WTC11 (cell line): ENCODE measurements around the gene PPM1N. TPM values are rescaled to one million over a fixed set of nuclear protein-coding genes. Genes with fewer than 3 reads are reported as not detected.

Experiments used
- ATAC-seq: fragments of 200-7000 bp; cut with Tn5 transposase; 2 replicates; pipeline ENCODE4 v1.10.0; 2021; ENCODE audit warnings: mild to moderate bottlenecking, moderate library complexity
- CTCF ChIA-PET: fragments of 300-600 bp; sonication (Branson Sonifier 250); formaldehyde crosslinking; loops from one replicate; lab custom pipeline; 2021; ENCODE audit warnings: antibody characterized with exemption; lab: Charles Lee
- POLR2A ChIA-PET: fragments of 350-600 bp; sonication (Branson Sonifier 250); formaldehyde crosslinking; loops from one replicate; lab custom pipeline; 2021; ENCODE audit warnings: antibody characterized with exemption; lab: Charles Lee
- DNase-seq: peaks from one replicate; pipeline ENCODE4 v3.0.0; 2021; ENCODE audit warnings: low spot score
- H3K27ac Mint-ChIP-seq: 2 replicates; pipeline ENCODE4 v1.8.0; 2021; ENCODE audit warnings: mixed read lengths
- H3K27me3 Mint-ChIP-seq: 2 replicates; pipeline ENCODE4 v1.8.0; 2021; ENCODE audit warnings: low read depth, mild to moderate bottlenecking, moderate library complexity, mixed read lengths
- H3K36me3 Mint-ChIP-seq: 2 replicates; pipeline ENCODE4 v1.8.0; 2021; ENCODE audit warnings: mixed read lengths
- H3K4me1 Mint-ChIP-seq: 2 replicates; pipeline ENCODE4 v1.8.0; 2022; ENCODE audit warnings: mixed read lengths
- H3K4me3 Mint-ChIP-seq: 2 replicates; pipeline ENCODE4 v1.8.0; 2021; ENCODE audit warnings: mild to moderate bottlenecking, moderate library complexity, mixed read lengths
- H3K9me3 Mint-ChIP-seq: 2 replicates; pipeline ENCODE4 v1.8.0; 2021; ENCODE audit warnings: mixed read lengths
- ATF1 ChIP-seq: sonication (generic); formaldehyde crosslinking; IDR thresholded peaks from 2 replicates; pipeline ENCODE4 v1.8.1; 2023; ENCODE audit warnings: mild to moderate bottlenecking, moderate library complexity, missing genetic modification reagents
- CREB1 ChIP-seq: sonication (generic); formaldehyde crosslinking; IDR thresholded peaks from 2 replicates; pipeline ENCODE4 v1.8.0; 2023; ENCODE audit warnings: mild to moderate bottlenecking, missing genetic modification reagents
- ESRRA ChIP-seq: sonication (generic); formaldehyde crosslinking; IDR thresholded peaks from 2 replicates; pipeline ENCODE4 v1.8.1; 2022; ENCODE audit warnings: mild to moderate bottlenecking, missing genetic modification reagents, borderline replicate concordance
- FOXJ3 ChIP-seq: sonication (generic); formaldehyde crosslinking; IDR thresholded peaks from 2 replicates; pipeline ENCODE4 v1.9.0; 2021; ENCODE audit warnings: missing genetic modification reagents, mild to moderate bottlenecking, borderline replicate concordance
- GABPB1 ChIP-seq: sonication (generic); formaldehyde crosslinking; IDR thresholded peaks from 2 replicates; pipeline ENCODE4 v1.8.1; 2023; ENCODE audit warnings: mild to moderate bottlenecking, missing genetic modification reagents
- IRF2 ChIP-seq: sonication (generic); formaldehyde crosslinking; IDR thresholded peaks from 2 replicates; pipeline ENCODE4 v1.8.0; 2022; ENCODE audit warnings: low read depth, missing genetic modification reagents, borderline replicate concordance
- MXD4 ChIP-seq: fragments of 250-450 bp; sonication (Bioruptor Pico); IDR thresholded peaks from 2 replicates; pipeline ENCODE4 v1.8.0; 2021; ENCODE audit warnings: mild to moderate bottlenecking, moderate library complexity, borderline replicate concordance
- RELA ChIP-seq: sonication (generic); formaldehyde crosslinking; IDR thresholded peaks from 2 replicates; pipeline ENCODE4 v1.8.1; 2022; ENCODE audit warnings: missing genetic modification reagents, mild to moderate bottlenecking, borderline replicate concordance
- TEAD4 ChIP-seq: sonication (generic); formaldehyde crosslinking; IDR thresholded peaks from 2 replicates; pipeline ENCODE4 v1.8.0; 2022; ENCODE audit warnings: mild to moderate bottlenecking, missing genetic modification reagents
- ZBTB21 ChIP-seq: sonication (generic); formaldehyde crosslinking; IDR thresholded peaks from 2 replicates; pipeline ENCODE4 v1.8.1; 2023; ENCODE audit warnings: mild to moderate bottlenecking, missing genetic modification reagents, borderline replicate concordance
- ZNF121 ChIP-seq: sonication (generic); formaldehyde crosslinking; IDR thresholded peaks from 2 replicates; pipeline ENCODE4 v1.8.0; 2023; ENCODE audit warnings: missing genetic modification reagents
- ZNF263 ChIP-seq: sonication (generic); formaldehyde crosslinking; IDR thresholded peaks from 2 replicates; pipeline ENCODE4 v1.8.1; 2022; ENCODE audit warnings: low read depth, mild to moderate bottlenecking, moderate library complexity, missing genetic modification reagents
- ZNF317 ChIP-seq: sonication (generic); formaldehyde crosslinking; IDR thresholded peaks from 2 replicates; pipeline ENCODE4 v1.8.1; 2023; ENCODE audit warnings: low read depth, mild to moderate bottlenecking, moderate library complexity, missing genetic modification reagents, borderline replicate concordance
- ZNF423 ChIP-seq: fragments of 250-450 bp; sonication (Bioruptor Pico); IDR thresholded peaks from 2 replicates; pipeline ENCODE4 v2.1.2; 2022; ENCODE audit warnings: mild to moderate bottlenecking, moderate library complexity
- total RNA-seq: library from RNA; stranded (reverse); gene quantifications from 3 replicates; pipeline ENCODE4 v1.2.3, GENCODE V29; 2021
- TF ChIP-seq, protein P1 (sequence below): sonication (generic); formaldehyde crosslinking; IDR thresholded peaks from 2 replicates; pipeline ENCODE4 v1.8.1; 2023; ENCODE audit warnings: mild to moderate bottlenecking, missing genetic modification reagents, moderate library complexity
- TF ChIP-seq, protein P2 (sequence below): sonication (generic); formaldehyde crosslinking; IDR thresholded peaks from 2 replicates; pipeline ENCODE4 v1.8.0; 2023; ENCODE audit warnings: missing genetic modification reagents
- TF ChIP-seq, protein P3 (sequence below): sonication (generic); formaldehyde crosslinking; IDR thresholded peaks from 2 replicates; pipeline ENCODE4 v1.8.1; 2023; ENCODE audit warnings: mild to moderate bottlenecking, missing genetic modification reagents, borderline replicate concordance

PPM1N gene
- total RNA-seq, 1 experiment from 2014 or later: 10.3 TPM

DNA sequence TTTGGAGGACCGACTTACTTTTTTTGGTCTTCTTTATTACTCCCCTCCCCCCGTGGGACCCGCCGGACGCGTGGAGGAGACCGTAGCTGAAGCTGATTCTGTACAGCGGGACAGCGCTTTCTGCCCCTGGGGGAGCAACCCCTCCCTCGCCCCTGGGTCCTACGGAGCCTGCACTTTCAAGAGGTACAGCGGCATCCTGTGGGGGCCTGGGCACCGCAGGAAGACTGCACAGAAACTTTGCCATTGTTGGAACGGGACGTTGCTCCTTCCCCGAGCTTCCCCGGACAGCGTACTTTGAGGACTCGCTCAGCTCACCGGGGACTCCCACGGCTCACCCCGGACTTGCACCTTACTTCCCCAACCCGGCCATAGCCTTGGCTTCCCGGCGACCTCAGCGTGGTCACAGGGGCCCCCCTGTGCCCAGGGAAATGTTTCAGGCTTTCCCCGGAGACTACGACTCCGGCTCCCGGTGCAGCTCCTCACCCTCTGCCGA, 30.0 kb upstream of the PPM1N start:
- DNase-seq (no peak), ATAC-seq (no peak)
- Mint-ChIP-seq H3K4me3 (peak overlapping the region; percentile 87), H3K4me1 (peaks cover 22% of the 10 kb centered on the region), H3K27me3 (peaks cover 77% of the 10 kb centered on the region), H3K27ac (peak overlapping the region; percentile 84), H3K9me3 (no peaks in the 10 kb centered on the region), H3K36me3 (no peaks in the 10 kb centered on the region)
- ChIA-PET POLR2A (interaction anchor here (1.1 to 2.6 kb wide), 6 partner anchors 10 to 224 kb away, joined by 3 to 12 read pairs (median 4); partner anchors contain the start of genes PPP1R13L, QPCTL and RTN2), CTCF (interaction anchor here (1.0 to 5.0 kb wide), 16 partner anchors 7 to 302 kb away, joined by 3 to 105 read pairs (median 6); partner anchors contain the start of genes PPP1R13L and VASP)
- TF ChIP-seq TEAD4: no peak
- TF ChIP-seq, protein P1, sequence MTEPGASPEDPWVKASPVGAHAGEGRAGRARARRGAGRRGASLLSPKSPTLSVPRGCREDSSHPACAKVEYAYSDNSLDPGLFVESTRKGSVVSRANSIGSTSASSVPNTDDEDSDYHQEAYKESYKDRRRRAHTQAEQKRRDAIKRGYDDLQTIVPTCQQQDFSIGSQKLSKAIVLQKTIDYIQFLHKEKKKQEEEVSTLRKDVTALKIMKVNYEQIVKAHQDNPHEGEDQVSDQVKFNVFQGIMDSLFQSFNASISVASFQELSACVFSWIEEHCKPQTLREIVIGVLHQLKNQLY: no peak
- TF ChIP-seq ZNF423 (CRISPR knock-in tag): no peak
- no peak for TF ChIP-seq CREB1 (CRISPR knock-in tag)
- no peak for TF ChIP-seq ZNF263 (CRISPR knock-in tag)

DNA sequence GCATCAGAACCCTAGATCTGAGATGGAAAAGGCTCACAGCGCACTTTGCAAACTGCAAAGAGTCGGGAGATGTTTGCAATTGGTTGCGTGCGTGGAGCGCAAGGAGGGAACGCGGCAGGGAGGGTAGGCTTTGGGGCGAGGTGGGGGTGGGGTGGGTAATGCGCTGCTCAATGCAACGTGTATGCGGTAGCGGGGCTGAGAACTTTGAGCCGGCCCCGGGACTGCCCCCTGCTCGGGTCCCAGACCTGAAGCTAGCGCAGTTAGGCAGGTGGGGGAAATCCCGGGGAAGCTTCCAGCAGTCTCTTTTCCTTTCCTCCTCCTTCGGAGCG, 29.5 kb upstream of the PPM1N start:
- Mint-ChIP-seq H3K4me3 (peak overlapping the region; percentile 87), H3K4me1 (peaks cover 27% of the 10 kb centered on the region), H3K27me3 (peaks cover 81% of the 10 kb centered on the region), H3K27ac (peak overlapping the region; percentile 72; the same call in 1 of the 2 replicates), H3K36me3 (no peaks in the 10 kb centered on the region), H3K9me3 (no peaks in the 10 kb centered on the region)
- TF ChIP-seq ZNF121 (CRISPR knock-in tag) (no peak), GABPB1 (CRISPR knock-in tag) (no peak), IRF2 (CRISPR knock-in tag) (no peak), ZBTB21 (no peak), FOXJ3 (no peak), MXD4 (CRISPR knock-in tag) (no peak), ESRRA (CRISPR knock-in tag) (no peak), RELA (CRISPR knock-in tag) (no peak), ATF1 (CRISPR knock-in tag) (no peak), ZNF317 (no peak)
- TF ChIP-seq, protein P2, sequence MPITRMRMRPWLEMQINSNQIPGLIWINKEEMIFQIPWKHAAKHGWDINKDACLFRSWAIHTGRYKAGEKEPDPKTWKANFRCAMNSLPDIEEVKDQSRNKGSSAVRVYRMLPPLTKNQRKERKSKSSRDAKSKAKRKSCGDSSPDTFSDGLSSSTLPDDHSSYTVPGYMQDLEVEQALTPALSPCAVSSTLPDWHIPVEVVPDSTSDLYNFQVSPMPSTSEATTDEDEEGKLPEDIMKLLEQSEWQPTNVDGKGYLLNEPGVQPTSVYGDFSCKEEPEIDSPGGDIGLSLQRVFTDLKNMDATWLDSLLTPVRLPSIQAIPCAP: no peak
- TF ChIP-seq, protein P3, sequence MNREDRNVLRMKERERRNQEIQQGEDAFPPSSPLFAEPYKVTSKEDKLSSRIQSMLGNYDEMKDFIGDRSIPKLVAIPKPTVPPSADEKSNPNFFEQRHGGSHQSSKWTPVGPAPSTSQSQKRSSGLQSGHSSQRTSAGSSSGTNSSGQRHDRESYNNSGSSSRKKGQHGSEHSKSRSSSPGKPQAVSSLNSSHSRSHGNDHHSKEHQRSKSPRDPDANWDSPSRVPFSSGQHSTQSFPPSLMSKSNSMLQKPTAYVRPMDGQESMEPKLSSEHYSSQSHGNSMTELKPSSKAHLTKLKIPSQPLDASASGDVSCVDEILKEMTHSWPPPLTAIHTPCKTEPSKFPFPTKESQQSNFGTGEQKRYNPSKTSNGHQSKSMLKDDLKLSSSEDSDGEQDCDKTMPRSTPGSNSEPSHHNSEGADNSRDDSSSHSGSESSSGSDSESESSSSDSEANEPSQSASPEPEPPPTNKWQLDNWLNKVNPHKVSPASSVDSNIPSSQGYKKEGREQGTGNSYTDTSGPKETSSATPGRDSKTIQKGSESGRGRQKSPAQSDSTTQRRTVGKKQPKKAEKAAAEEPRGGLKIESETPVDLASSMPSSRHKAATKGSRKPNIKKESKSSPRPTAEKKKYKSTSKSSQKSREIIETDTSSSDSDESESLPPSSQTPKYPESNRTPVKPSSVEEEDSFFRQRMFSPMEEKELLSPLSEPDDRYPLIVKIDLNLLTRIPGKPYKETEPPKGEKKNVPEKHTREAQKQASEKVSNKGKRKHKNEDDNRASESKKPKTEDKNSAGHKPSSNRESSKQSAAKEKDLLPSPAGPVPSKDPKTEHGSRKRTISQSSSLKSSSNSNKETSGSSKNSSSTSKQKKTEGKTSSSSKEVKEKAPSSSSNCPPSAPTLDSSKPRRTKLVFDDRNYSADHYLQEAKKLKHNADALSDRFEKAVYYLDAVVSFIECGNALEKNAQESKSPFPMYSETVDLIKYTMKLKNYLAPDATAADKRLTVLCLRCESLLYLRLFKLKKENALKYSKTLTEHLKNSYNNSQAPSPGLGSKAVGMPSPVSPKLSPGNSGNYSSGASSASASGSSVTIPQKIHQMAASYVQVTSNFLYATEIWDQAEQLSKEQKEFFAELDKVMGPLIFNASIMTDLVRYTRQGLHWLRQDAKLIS (CRISPR knock-in tag): no peak
- TF ChIP-seq, protein P1: no peak
- POLR2A ChIA-PET: interaction anchor here (0.9 to 2.6 kb wide), 7 partner anchors 10 to 224 kb away, joined by 3 to 12 read pairs (median 4); partner anchors contain the start of gene QPCTL
- CTCF ChIA-PET: interaction anchor here (1.1 to 5.0 kb wide), 8 partner anchors 11 to 302 kb away, joined by 4 to 105 read pairs (median 10); no protein-coding TSS in a partner anchor
- ATAC-seq (peak; percentile 11), DNase-seq (no peak)
